H1 (cell line): ENCODE results near the gene LYRM4. TPM values are rescaled to one million over a fixed set of nuclear protein-coding genes. Genes with fewer than 3 reads are reported as not detected.

Experiments used
- CTCF ChIA-PET: fragments of 300-600 bp; sonication (Branson Sonifier 250); formaldehyde crosslinking; loops from one replicate; lab custom pipeline; 2021; ENCODE audit not compliant: partially characterized antibody; lab: Charles Lee
- POLR2A ChIA-PET: fragments of 300-600 bp; sonication (Branson Sonifier 250); formaldehyde crosslinking; loops from one replicate; lab custom pipeline; 2021; ENCODE audit warnings: inconsistent platforms; ENCODE audit not compliant: partially characterized antibody; lab: Charles Lee
- DNase-seq, 2 experiments: peaks; one replicate each; pipeline versions ENCODE4 v3.0.0 to v3.0.0-alpha.2; 2010 to 2022; ENCODE audit warnings: low spot score in 2 of 2, low read depth in 1 of 2, mixed read lengths in 1 of 2
- FAIRE-seq: peaks from 2 replicates; lab custom pipeline; 2011; peaks lifted over from hg19 to GRCh38; lab: Jason Lieb, UNC
- H2AFZ ChIP-seq: 2 replicates; pipeline ENCODE4 v1.8.1; 2012; ENCODE audit warnings: low read length, inconsistent platforms
- H2AK5ac ChIP-seq: 2 replicates; pipeline ENCODE4 v1.6.1; 2013; ENCODE audit warnings: low read depth, low read length
- H2BK120ac ChIP-seq: replicated peaks from 2 replicates; pipeline ENCODE3; 2013; ENCODE audit warnings: low read depth, low read length, inconsistent platforms
- H2BK12ac ChIP-seq: 2 replicates; pipeline ENCODE4 v1.6.1; 2013; ENCODE audit warnings: low read depth, low read length
- H2BK15ac ChIP-seq: 2 replicates; pipeline ENCODE4 v1.6.1; 2013; ENCODE audit warnings: low read length
- H2BK20ac ChIP-seq: 2 replicates; pipeline ENCODE4 v1.6.1; 2013; ENCODE audit warnings: low read length
- H2BK5ac ChIP-seq: 2 replicates; pipeline ENCODE4 v1.6.1; 2013; ENCODE audit warnings: low read depth, low read length
- H3K14ac ChIP-seq: 2 replicates; pipeline ENCODE4 v1.6.1; 2013; ENCODE audit warnings: inconsistent platforms; ENCODE audit not compliant: insufficient read length
- H3K18ac ChIP-seq: 2 replicates; pipeline ENCODE4 v1.6.1; 2013; ENCODE audit warnings: low read length; ENCODE audit errors: extremely low read depth
- H3K23ac ChIP-seq: 2 replicates; pipeline ENCODE4 v1.6.1; 2013; ENCODE audit warnings: inconsistent platforms; ENCODE audit not compliant: insufficient read length
- H3K23me2 ChIP-seq: 2 replicates; pipeline ENCODE4 v1.6.1; 2013; ENCODE audit warnings: low read depth, low read length
- H3K27ac ChIP-seq: 2 replicates; pipeline ENCODE4 v1.6.1; 2011; ENCODE audit warnings: low read depth, low read length, inconsistent platforms
- H3K27me3 ChIP-seq, 4 experiments: replicated peaks in 1 of 4; 1 replicate in 1 of 4; 2 replicates in 3 of 4; pipeline versions ENCODE4 v1.6.1 to v1.8.1; 2011 to 2013; ENCODE audit warnings: low read length in 3 of 4, mild to moderate bottlenecking in 3 of 4, inconsistent platforms in 2 of 4, mixed read lengths in 2 of 4, moderate library complexity in 1 of 4; ENCODE audit not compliant: control insufficient read depth in 3 of 4, insufficient read depth in 3 of 4; ENCODE audit errors: extremely low read depth in 1 of 4
- H3K36me3 ChIP-seq, 4 experiments: 2 replicates each; pipeline versions ENCODE4 v1.6.1 to v1.8.1; 2011 to 2013; ENCODE audit warnings: mild to moderate bottlenecking in 4 of 4, low read length in 3 of 4, moderate library complexity in 2 of 4, control low read depth in 1 of 4, inconsistent platforms in 1 of 4; ENCODE audit not compliant: insufficient read depth in 4 of 4, control insufficient read depth in 2 of 4
- H3K4ac ChIP-seq: replicated peaks from 2 replicates; pipeline ENCODE3; 2013; ENCODE audit warnings: low read length, low read depth, mixed read lengths, inconsistent platforms; ENCODE audit not compliant: insufficient read length
- H3K4me1 ChIP-seq, 4 experiments: replicated peaks in 1 of 4; 1 replicate in 1 of 4; 2 replicates in 3 of 4; pipeline versions ENCODE4 v1.6.1 to v1.8.1; 2011 to 2013; ENCODE audit warnings: low read length in 3 of 4, inconsistent platforms in 2 of 4, mixed read lengths in 1 of 4; ENCODE audit not compliant: insufficient read depth in 4 of 4, control insufficient read depth in 3 of 4
- H3K4me2 ChIP-seq, 2 experiments: 2 replicates each; pipeline versions ENCODE4 v1.6.1 to v1.8.1; 2011 to 2013; ENCODE audit warnings: low read depth in 2 of 2, low read length in 2 of 2, control low read depth in 1 of 2, inconsistent platforms in 1 of 2, mild to moderate bottlenecking in 1 of 2; ENCODE audit not compliant: insufficient read depth in 1 of 2
- H3K4me3 ChIP-seq, 4 experiments: fragments of 200-600, 300-600 bp in 1 of 4; sonication (generic), shearing (Covaris generic), sonication (Bioruptor Twin) in 1 of 4; 2 replicates each; pipeline versions ENCODE4 v1.5.1 to v1.8.1; 2011 to 2016; ENCODE audit warnings: low read length in 4 of 4, low read depth in 3 of 4, control low read depth in 2 of 4, inconsistent platforms in 2 of 4, mild to moderate bottlenecking in 2 of 4, mixed read lengths in 1 of 4, moderate library complexity in 1 of 4; ENCODE audit not compliant: insufficient read depth in 2 of 4; ENCODE audit errors: extremely low read depth in 1 of 4
- H3K56ac ChIP-seq: replicated peaks from 2 replicates; pipeline ENCODE3; 2013; ENCODE audit warnings: low read depth, mild to moderate bottlenecking, mixed read lengths, low read length, inconsistent platforms; ENCODE audit not compliant: insufficient read length
- H3K79me1 ChIP-seq: 2 replicates; pipeline ENCODE4 v1.6.1; 2013; ENCODE audit warnings: low read depth, low read length, control low read depth
- H3K79me2 ChIP-seq, 2 experiments: 2 replicates each; pipeline versions ENCODE4 v1.6.1 to v1.8.1; 2012 to 2013; ENCODE audit warnings: low read length in 2 of 2, mild to moderate bottlenecking in 2 of 2, inconsistent platforms in 1 of 2; ENCODE audit not compliant: insufficient read depth in 2 of 2, control insufficient read depth in 1 of 2
- H3K9ac ChIP-seq, 4 experiments: replicated peaks in 1 of 4; 1 replicate in 1 of 4; 2 replicates in 3 of 4; pipeline versions ENCODE4 v1.6.1 to v1.8.1; 2011 to 2013; ENCODE audit warnings: low read depth in 3 of 4, low read length in 3 of 4, control low read depth in 2 of 4, mild to moderate bottlenecking in 2 of 4, moderate library complexity in 2 of 4, inconsistent platforms in 1 of 4; ENCODE audit errors: extremely low read depth in 1 of 4
- H3K9me3 ChIP-seq, 2 experiments: 2 replicates each; pipeline versions ENCODE4 v1.6.1 to v1.8.1; 2012 to 2013; ENCODE audit warnings: mild to moderate bottlenecking in 2 of 2, moderate library complexity in 2 of 2, control low read depth in 1 of 2, inconsistent platforms in 1 of 2, low read depth in 1 of 2, low read length in 1 of 2, mixed read lengths in 1 of 2; ENCODE audit not compliant: insufficient read depth in 2 of 2
- H4K20me1 ChIP-seq, 2 experiments: replicated peaks in 1 of 2; 2 replicates each; pipeline versions ENCODE3 to v1.8.1; 2011 to 2013; ENCODE audit warnings: inconsistent platforms in 2 of 2, low read length in 2 of 2, mild to moderate bottlenecking in 1 of 2; ENCODE audit not compliant: insufficient read depth in 2 of 2, control insufficient read depth in 1 of 2
- H4K5ac ChIP-seq: 2 replicates; pipeline ENCODE4 v1.6.1; 2013; ENCODE audit warnings: low read length, low read depth, mixed read lengths, inconsistent platforms; ENCODE audit not compliant: insufficient read length
- H4K8ac ChIP-seq: 2 replicates; pipeline ENCODE4 v1.8.0; 2013; ENCODE audit warnings: mild to moderate bottlenecking, moderate library complexity, low read length, inconsistent platforms; ENCODE audit not compliant: insufficient read depth; ENCODE audit errors: extremely low read depth
- H4K91ac ChIP-seq: replicated peaks from 2 replicates; pipeline ENCODE3; 2013; ENCODE audit warnings: low read length, mixed read lengths, inconsistent platforms; ENCODE audit not compliant: insufficient read length
- RXRA ChIP-seq: IDR thresholded peaks from 2 replicates; pipeline ENCODE4 v1.6.1; 2011; ENCODE audit warnings: low read depth, mild to moderate bottlenecking, low read length, moderate library complexity; ENCODE audit not compliant: insufficient read depth
- SIX5 ChIP-seq: IDR thresholded peaks from 2 replicates; pipeline ENCODE4 v1.6.1; 2011; ENCODE audit warnings: mild to moderate bottlenecking, low read depth, low read length
- SP1 ChIP-seq: IDR thresholded peaks from 2 replicates; pipeline ENCODE4 v1.6.1; 2011; ENCODE audit warnings: low read depth, low read length
- TAF1 ChIP-seq: IDR thresholded peaks from 2 replicates; pipeline ENCODE4 v1.6.1; 2011; ENCODE audit warnings: mild to moderate bottlenecking, low read depth, low read length
- YY1 ChIP-seq: IDR thresholded peaks from 2 replicates; pipeline ENCODE4 v1.6.1; 2011; ENCODE audit warnings: low read depth, mild to moderate bottlenecking, low read length
- whole genome bisulfite sequencing, 2 experiments: shearing (Covaris generic) in 1 of 2; methylation state at CpG; one replicate each; pipeline versions ENCODE4 v1.1.6 to v1.1.7; 2013 to 2015; ENCODE audit warnings: low lambda C conversion rate in 2 of 2, mixed read lengths in 2 of 2, inconsistent platforms in 1 of 2, low coverage in 1 of 2, missing lambda C conversion rate in 1 of 2; ENCODE audit not compliant: insufficient replicate concordance in 2 of 2, insufficient coverage in 1 of 2, insufficient read length in 1 of 2; ENCODE audit errors: extremely low coverage in 1 of 2, missing lambda C conversion rate in 1 of 2; 5-methylcytosine and 5-hydroxymethylcytosine counted together
- polyA plus RNA-seq, 7 experiments: library from polyadenylated mRNA; depleted of rRNA in 3 of 7; stranded (reverse) in 5 of 7; unstranded in 2 of 7; fragments of >200 nt in 5 of 7; fragments of 200-250 nt in 2 of 7; gene quantifications; 1 replicate in 5 of 7; 2 replicates in 1 of 7; 4 replicates in 1 of 7; pipeline versions ENCODE4 v1.2.1 to v1.2.3, GENCODE V29; 2011 to 2013; ENCODE audit warnings: missing spikeins in 2 of 7, mixed read lengths in 2 of 7
- total RNA-seq: library from RNA; stranded (reverse); fragmentation: NEBNext Ultra II Directional; extraction: Animal tissue kit (Norgen Biotek cat#: 25700); gene quantifications from 2 replicates; pipeline ENCODE4 v1.2.1, GENCODE V29; 2021
- TF ChIP-seq, protein P1 (sequence below): IDR thresholded peaks from 2 replicates; pipeline ENCODE4 v1.6.1; 2012; ENCODE audit warnings: inconsistent platforms
- TF ChIP-seq, protein P2 (sequence below), 3 experiments: IDR thresholded peaks; 1 replicate in 2 of 3; 2 replicates in 1 of 3; pipeline versions ENCODE4 v1.5.1 to v1.6.1; 2011; ENCODE audit warnings: low read length in 3 of 3, mild to moderate bottlenecking in 3 of 3, inconsistent platforms in 2 of 3, low read depth in 1 of 3, moderate library complexity in 1 of 3; ENCODE audit not compliant: insufficient read depth in 1 of 3; ENCODE audit errors: control extremely low read depth in 1 of 3
- TF ChIP-seq, protein P3 (sequence below): IDR thresholded peaks from 2 replicates; pipeline ENCODE4 v1.6.1; 2012; ENCODE audit warnings: inconsistent platforms

Gene LYRM4
- total and polyA plus RNA-seq, 2 of the 8 experiments (the other 6 are each of a cell fraction or from before 2014, with no cell fraction given) = 56.6 to 62.8 TPM

- Histone ChIP-seq H3K27me3 (no peaks in the 10 kb centered on the region), H3K27ac (no peak overlapping the region), H3K4me2 (no peak overlapping the region), H3K56ac (no peak overlapping the region), H3K79me2 (no peaks in the 10 kb centered on the region), H3K9me3 (no peaks in the 10 kb centered on the region; a peak in 1 of 4 replicates), H3K36me3 (no peaks in the 10 kb centered on the region), H3K18ac (no peak overlapping the region), H4K20me1 (no peaks in the 10 kb centered on the region), H3K79me1 (no peaks in the 10 kb centered on the region), H3K23ac (no peak overlapping the region), H2BK5ac (no peak overlapping the region), H3K4ac (no peak overlapping the region), H2BK15ac (no peak overlapping the region), H2AFZ (no peak overlapping the region), H4K8ac (no peak overlapping the region), H2BK120ac (no peak overlapping the region), H2BK12ac (no peak overlapping the region), H3K4me3 (no peak overlapping the region), H3K4me1 (no peaks in the 10 kb centered on the region), H4K91ac (no peak overlapping the region), H3K9ac (no peak overlapping the region), H2AK5ac (no peak overlapping the region), H2BK20ac (no peak overlapping the region), H3K23me2 (no peaks in the 10 kb centered on the region), H4K5ac (no peak overlapping the region), H3K14ac (no peak overlapping the region)
- ChIA-PET POLR2A (no interaction called here), CTCF (no interaction called here)
- FAIRE-seq = no peak
- WGBS, 2 experiments = 93% methylated on average over 24 of the region's 24 CpGs; no CpG with 5 or more reads in 1 of the 2 experiments
- no peak for DNase-seq
- TF ChIP-seq SIX5 (no peak), RXRA (no peak), TAF1 (no peak), SP1 (no peak), YY1 (no peak)
- TF ChIP-seq, protein P1, sequence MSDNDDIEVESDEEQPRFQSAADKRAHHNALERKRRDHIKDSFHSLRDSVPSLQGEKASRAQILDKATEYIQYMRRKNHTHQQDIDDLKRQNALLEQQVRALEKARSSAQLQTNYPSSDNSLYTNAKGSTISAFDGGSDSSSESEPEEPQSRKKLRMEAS = no peak
- TF ChIP-seq, protein P2, sequence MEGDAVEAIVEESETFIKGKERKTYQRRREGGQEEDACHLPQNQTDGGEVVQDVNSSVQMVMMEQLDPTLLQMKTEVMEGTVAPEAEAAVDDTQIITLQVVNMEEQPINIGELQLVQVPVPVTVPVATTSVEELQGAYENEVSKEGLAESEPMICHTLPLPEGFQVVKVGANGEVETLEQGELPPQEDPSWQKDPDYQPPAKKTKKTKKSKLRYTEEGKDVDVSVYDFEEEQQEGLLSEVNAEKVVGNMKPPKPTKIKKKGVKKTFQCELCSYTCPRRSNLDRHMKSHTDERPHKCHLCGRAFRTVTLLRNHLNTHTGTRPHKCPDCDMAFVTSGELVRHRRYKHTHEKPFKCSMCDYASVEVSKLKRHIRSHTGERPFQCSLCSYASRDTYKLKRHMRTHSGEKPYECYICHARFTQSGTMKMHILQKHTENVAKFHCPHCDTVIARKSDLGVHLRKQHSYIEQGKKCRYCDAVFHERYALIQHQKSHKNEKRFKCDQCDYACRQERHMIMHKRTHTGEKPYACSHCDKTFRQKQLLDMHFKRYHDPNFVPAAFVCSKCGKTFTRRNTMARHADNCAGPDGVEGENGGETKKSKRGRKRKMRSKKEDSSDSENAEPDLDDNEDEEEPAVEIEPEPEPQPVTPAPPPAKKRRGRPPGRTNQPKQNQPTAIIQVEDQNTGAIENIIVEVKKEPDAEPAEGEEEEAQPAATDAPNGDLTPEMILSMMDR (IDR thresholded peaks at IDR 0.05; ENCODE audit: control extremely low read depth in 1 of 3, insufficient read depth in 1 of 3, low read depth in 1 of 3, low read length in 3 of 3) = no peak
- TF ChIP-seq, protein P3, sequence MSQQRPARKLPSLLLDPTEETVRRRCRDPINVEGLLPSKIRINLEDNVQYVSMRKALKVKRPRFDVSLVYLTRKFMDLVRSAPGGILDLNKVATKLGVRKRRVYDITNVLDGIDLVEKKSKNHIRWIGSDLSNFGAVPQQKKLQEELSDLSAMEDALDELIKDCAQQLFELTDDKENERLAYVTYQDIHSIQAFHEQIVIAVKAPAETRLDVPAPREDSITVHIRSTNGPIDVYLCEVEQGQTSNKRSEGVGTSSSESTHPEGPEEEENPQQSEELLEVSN = no peak
Observed at GRCh38 chr6:5066456-5067093, 194.2 kb downstream of the LYRM4 start.
